GM19035 (cell line): ENCODE data around the gene KBTBD12.
"Not testable (repeated sequence)": the region's sequence is repeated elsewhere in the genome, so short reads cannot be mapped to it uniquely, and the experiment has no call there.

Experiments
- ATAC-seq: cut with Tn5 transposase; IDR thresholded peaks from one replicate; pipeline ENCODE4 v1.9.1; 2021; ENCODE audit not compliant: unreplicated experiment

The KBTBD12 gene

GRCh38 chr3:127915115-127915936 lies at the start of gene KBTBD12:
TSS of gene KBTBD12 (plus strand) at chr3:127915232. CDS start at chr3:127923062, 7,830 bp downstream.
- no peak for ATAC-seq

- no peak for ATAC-seq
These were observed 49.1 kb upstream of the KBTBD12 start for GRCh38 chr3:127865941-127866340.

GRCh38 chr3:127867412-127867811 lies 47.6 kb upstream of the KBTBD12 start:
- ATAC-seq, result no peak

GRCh38 chr3:127867986-127868385 lies 47.0 kb upstream of the KBTBD12 start:
- no peak for ATAC-seq

GRCh38 chr3:127870156-127870555 lies 44.9 kb upstream of the KBTBD12 start:
- ATAC-seq, result no peak

GRCh38 chr3:127874097-127874496 lies 40.9 kb upstream of the KBTBD12 start:
- not testable (repeated sequence) for ATAC-seq

- ATAC-seq, result no peak
These were observed 33.4 kb upstream of the KBTBD12 start for GRCh38 chr3:127881586-127881985.

- ATAC-seq, result no peak
These were observed 31.0 kb upstream of the KBTBD12 start for GRCh38 chr3:127884041-127884440.

- no peak for ATAC-seq
These were observed 28.6 kb upstream of the KBTBD12 start for GRCh38 chr3:127886231-127886955.

- no peak for ATAC-seq
These were observed 28.1 kb upstream of the KBTBD12 start for GRCh38 chr3:127886956-127887231.

GRCh38 chr3:127887321-127887720 lies 27.7 kb upstream of the KBTBD12 start:
- no peak for ATAC-seq

- no peak for ATAC-seq
These were observed 26.9 kb upstream of the KBTBD12 start for GRCh38 chr3:127888156-127888555.

- no peak for ATAC-seq
These were observed 26.4 kb upstream of the KBTBD12 start for GRCh38 chr3:127888564-127889107.

GRCh38 chr3:127889461-127889863 lies 25.6 kb upstream of the KBTBD12 start:
- ATAC-seq, result no peak

GRCh38 chr3:127889976-127890650 lies 24.9 kb upstream of the KBTBD12 start:
- ATAC-seq, result no peak

GRCh38 chr3:127890651-127891290 lies 24.3 kb upstream of the KBTBD12 start:
- ATAC-seq, result not testable (repeated sequence)

GRCh38 chr3:127894481-127894880 lies 20.6 kb upstream of the KBTBD12 start:
- no peak for ATAC-seq

GRCh38 chr3:127899200-127899599 lies 15.8 kb upstream of the KBTBD12 start:
- no peak for ATAC-seq

- no peak for ATAC-seq
These were observed 15.3 kb upstream of the KBTBD12 start for GRCh38 chr3:127899766-127900165.

- no peak for ATAC-seq
These were observed 14.5 kb upstream of the KBTBD12 start for GRCh38 chr3:127900536-127900935.

GRCh38 chr3:127902486-127902885 lies 12.5 kb upstream of the KBTBD12 start:
- ATAC-seq, result no peak
